M059J (cell line): ENCODE data around the gene MRPS18A. TPM values are rescaled to one million over a fixed set of nuclear protein-coding genes. Genes with fewer than 3 reads are reported as not detected.
"Not testable (repeated sequence)": the region's sequence is repeated elsewhere in the genome, so short reads cannot be mapped to it uniquely, and the experiment has no call there.

Experiments
- DNase-seq: peaks from one replicate; pipeline ENCODE4 v3.0.0-alpha.2; 2012; ENCODE audit warnings: low read depth
- total RNA-seq: library from RNA; depleted of rRNA; stranded (reverse); fragments of >200 nt; shearing (Covaris generic); gene quantifications from 2 replicates; pipeline ENCODE4 v1.2.3, GENCODE V29; 2014

MRPS18A gene
- total RNA-seq, 1 experiment from 2014 or later = 71.2 TPM

GRCh38 chr6:43671011-43671800, 16.4 kb downstream of the MRPS18A start:
- DNase-seq = no peak

GRCh38 chr6:43670623-43670986, 17.0 kb downstream of the MRPS18A start:
- no peak for DNase-seq

GRCh38 chr6:43669922-43670622, 17.5 kb downstream of the MRPS18A start:
- peak; percentile 33 for DNase-seq

GRCh38 chr6:43669050-43669921, 18.3 kb downstream of the MRPS18A start:
- peak; percentile 71 for DNase-seq

- peak; percentile 88 for DNase-seq
Observed at GRCh38 chr6:43668151-43669028, 19.2 kb downstream of the MRPS18A start.

- DNase-seq = peak; percentile 76
Observed at GRCh38 chr6:43667245-43668150, 20.1 kb downstream of the MRPS18A start.

GRCh38 chr6:43666196-43666920, 21.2 kb downstream of the MRPS18A start:
- no peak for DNase-seq

GRCh38 chr6:43665376-43665775, 22.2 kb downstream of the MRPS18A start:
- peak; percentile 84 for DNase-seq

GRCh38 chr6:43662948-43663347, 24.6 kb downstream of the MRPS18A start:
- not testable (repeated sequence) for DNase-seq

GRCh38 chr6:43658161-43658560, 29.4 kb downstream of the MRPS18A start:
- DNase-seq = no peak

GRCh38 chr6:43657221-43657802, 30.3 kb downstream of the MRPS18A start:
- DNase-seq = no peak

- DNase-seq = not testable (repeated sequence)
Observed at GRCh38 chr6:43652822-43653221, 34.8 kb downstream of the MRPS18A start.

- DNase-seq = no peak
Observed at GRCh38 chr6:43648248-43648647, 39.3 kb downstream of the MRPS18A start.

- no peak for DNase-seq
Observed at GRCh38 chr6:43647613-43648012, 40.0 kb downstream of the MRPS18A start.

GRCh38 chr6:43645613-43645964, 42.0 kb downstream of the MRPS18A start:
- no peak for DNase-seq

- DNase-seq = peak; percentile 70
Observed at GRCh38 chr6:43644940-43645612, 42.5 kb downstream of the MRPS18A start, which contains the start of gene RSPH9. Gene RSPH9, plus strand, starts transcription at chr6:43645036. Its CDS starts 63 bp downstream, at chr6:43645099.

- no peak for DNase-seq
Observed at GRCh38 chr6:43639984-43640800, 47.4 kb downstream of the MRPS18A start.

GRCh38 chr6:43636308-43636659, 51.3 kb downstream of the MRPS18A start:
- DNase-seq = no peak
